ENCODE measurements around the gene SMPD4.
"Not testable (repeated sequence)": the region's sequence is repeated elsewhere in the genome, so short reads cannot be mapped to it uniquely, and the experiment has no call there.

SMPD4 gene

DNA sequence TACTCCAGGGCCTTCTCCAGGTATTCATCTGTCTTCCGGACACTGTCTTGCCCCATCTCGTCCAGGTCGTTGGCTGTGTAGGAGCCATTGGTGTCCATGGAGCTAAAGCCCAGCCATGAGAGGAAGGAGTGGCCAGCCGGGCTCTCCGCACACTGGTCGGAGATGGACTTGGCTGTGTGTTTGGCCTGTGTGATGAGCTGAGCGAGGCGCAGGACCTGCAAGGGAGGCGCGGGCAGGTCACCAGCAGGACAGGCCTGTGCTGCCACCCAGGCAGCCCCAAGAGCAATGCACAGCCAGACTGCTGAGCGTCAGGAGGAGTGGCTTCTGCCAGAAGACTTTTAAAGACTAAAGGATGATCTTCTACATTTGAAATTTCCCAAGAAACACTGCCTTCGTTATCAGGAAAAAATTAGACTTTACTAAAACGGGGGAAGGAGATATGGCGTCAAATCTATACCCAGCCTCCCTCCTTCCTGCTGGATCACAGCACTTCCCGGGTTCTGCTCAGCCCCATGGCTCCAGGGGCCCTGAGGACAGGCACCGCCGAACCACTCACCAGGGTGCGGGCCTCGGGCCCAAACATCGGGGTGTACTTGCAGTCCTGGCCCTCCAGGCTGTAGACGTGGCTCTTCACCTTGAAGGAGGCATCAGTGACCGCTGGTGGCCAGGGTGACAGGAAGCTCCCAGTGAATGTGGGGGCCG, 27.5 kb downstream of the SMPD4 start:
- not testable (repeated sequence) for H3K4ac ChIP-seq (ENCODE audit: low read depth in 1 of 2, low read length in 2 of 2); H3K4me2 ChIP-seq (ENCODE audit: low read length, poor library complexity, severe bottlenecking); H2BK5ac ChIP-seq (ENCODE audit: low read depth, low read length, poor library complexity, severe bottlenecking); H3K4me1 ChIP-seq (ENCODE audit: control insufficient read depth, insufficient read depth, low read depth, low read length); H2BK120ac ChIP-seq (ENCODE audit: low read depth, low read length); H4K91ac ChIP-seq (ENCODE audit: low read length); H3K9ac ChIP-seq (ENCODE audit: low read length); H3K14ac ChIP-seq (ENCODE audit: low read length in 2 of 2); H3K27ac ChIP-seq (ENCODE audit: low read length, poor library complexity, severe bottlenecking); H3K18ac ChIP-seq (ENCODE audit: low read depth in 1 of 2, low read length in 2 of 2); DNase-seq; H3K23ac ChIP-seq (ENCODE audit: low read length in 2 of 2); H3K27me3 ChIP-seq (ENCODE audit: control insufficient read depth in 1 of 2, insufficient read depth in 1 of 2, low read length in 2 of 2); H2AK5ac ChIP-seq (ENCODE audit: low read length, severe bottlenecking); H2AFZ ChIP-seq (ENCODE audit: low read depth, low read length); H4K8ac ChIP-seq (ENCODE audit: low read length); H2BK12ac ChIP-seq (ENCODE audit: low read length in 2 of 2); H3K9me3 ChIP-seq (ENCODE audit: control insufficient read depth, low read length); H3K4me3 ChIP-seq (ENCODE audit: insufficient read depth in 1 of 2, low read depth in 1 of 2, low read length in 2 of 2); H2BK15ac ChIP-seq (ENCODE audit: low read depth, poor library complexity, severe bottlenecking)
- Histone ChIP-seq H3K79me1 (replicated peaks; ENCODE audit: low read length, poor library complexity, severe bottlenecking) (peaks cover 11% of the 10 kb centered on the region), H3K36me3 (ENCODE audit: control insufficient read depth in 1 of 2, insufficient read depth in 2 of 2, low read depth in 1 of 2, low read length in 2 of 2) (peaks cover 10 to 74% of the 10 kb centered on the region in 2 experiments)
- 95% methylated on average over 19 of the region's 23 CpGs for whole genome bisulfite sequencing

DNA sequence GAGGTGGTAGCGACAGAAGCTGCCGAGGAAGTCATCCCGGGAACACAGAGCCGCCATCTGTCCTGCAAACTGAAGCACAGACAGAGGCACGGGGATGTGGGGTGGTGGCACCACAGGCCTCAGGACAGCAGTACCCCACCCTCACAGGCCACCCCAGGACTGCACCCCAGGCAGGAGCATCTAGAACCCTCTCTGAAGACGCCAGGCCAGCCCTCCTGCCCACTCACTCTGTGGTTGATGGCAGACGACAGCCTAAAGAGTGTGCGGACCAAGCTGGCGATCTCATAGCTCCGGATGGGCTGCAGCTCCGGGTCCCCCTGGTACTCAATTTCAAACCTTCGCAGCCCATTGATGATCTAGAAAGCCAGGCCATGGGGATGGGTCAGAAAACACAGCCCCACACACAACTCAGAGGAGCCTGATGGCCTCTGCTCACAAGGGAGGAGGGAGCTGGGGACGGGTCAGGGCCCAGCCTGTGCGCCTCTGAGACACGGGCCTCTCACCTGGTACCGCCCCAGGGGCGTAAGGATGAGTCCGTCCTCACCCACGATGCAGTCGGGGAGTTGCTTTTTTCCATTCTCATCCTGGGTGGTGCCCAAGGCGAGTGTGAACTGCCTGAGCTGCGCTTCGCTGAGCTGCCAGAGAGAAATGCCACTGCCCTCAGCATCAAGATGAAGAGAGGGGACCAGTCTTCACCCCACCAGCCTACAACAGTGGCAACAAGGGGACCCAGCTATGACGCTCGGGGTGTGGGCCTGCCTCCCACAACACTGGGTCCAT, 28.4 kb downstream of the SMPD4 start:
- no peak overlapping the region for H3K4me3 ChIP-seq (ENCODE audit: insufficient read depth in 1 of 2, low read depth in 1 of 2, low read length in 2 of 2)
- no peaks in the 10 kb centered on the region for H3K27me3 ChIP-seq (ENCODE audit: control insufficient read depth in 1 of 2, insufficient read depth in 1 of 2, low read length in 2 of 2)
- no peak overlapping the region for H3K27ac ChIP-seq (ENCODE audit: low read length, poor library complexity, severe bottlenecking)
- no peak overlapping the region for H2AK5ac ChIP-seq (ENCODE audit: low read length, severe bottlenecking)
- H3K9ac ChIP-seq (ENCODE audit: low read length) = no peak overlapping the region
- no peak overlapping the region for H2BK120ac ChIP-seq (ENCODE audit: low read depth, low read length)
- H3K4me2 ChIP-seq (ENCODE audit: low read length, poor library complexity, severe bottlenecking) = no peak overlapping the region
- H3K4me1 ChIP-seq (ENCODE audit: control insufficient read depth, insufficient read depth, low read depth, low read length) = peaks cover 7% of the 10 kb centered on the region
- H3K23ac ChIP-seq (ENCODE audit: low read length in 2 of 2) = no peak overlapping the region
- no peaks in the 10 kb centered on the region for H3K9me3 ChIP-seq (ENCODE audit: control insufficient read depth, low read length)
- peaks cover 9% of the 10 kb centered on the region for H3K79me1 ChIP-seq (replicated peaks; ENCODE audit: low read length, poor library complexity, severe bottlenecking)
- WGBS = 95% methylated on average over 23 of the region's 25 CpGs
- no peak overlapping the region for H2BK12ac ChIP-seq (ENCODE audit: low read length in 2 of 2)
- H3K4ac ChIP-seq (ENCODE audit: low read depth in 1 of 2, low read length in 2 of 2) = no peak overlapping the region
- peak overlapping the region; percentile 52 for H4K91ac ChIP-seq (ENCODE audit: low read length)
- no peak overlapping the region for H3K14ac ChIP-seq (ENCODE audit: low read length in 2 of 2)
- H2BK15ac ChIP-seq (ENCODE audit: low read depth, poor library complexity, severe bottlenecking) = no peak overlapping the region
- peaks cover 10 to 65% of the 10 kb centered on the region in 2 experiments for H3K36me3 ChIP-seq (ENCODE audit: control insufficient read depth in 1 of 2, insufficient read depth in 2 of 2, low read depth in 1 of 2, low read length in 2 of 2)
- no peak overlapping the region for H4K8ac ChIP-seq (ENCODE audit: low read length)
- no peak overlapping the region for H2BK5ac ChIP-seq (ENCODE audit: low read depth, low read length, poor library complexity, severe bottlenecking)
- H3K18ac ChIP-seq (ENCODE audit: low read depth in 1 of 2, low read length in 2 of 2) = no peak overlapping the region
- no peak for DNase-seq
- no peak overlapping the region for H2AFZ ChIP-seq (ENCODE audit: low read depth, low read length)

DNA sequence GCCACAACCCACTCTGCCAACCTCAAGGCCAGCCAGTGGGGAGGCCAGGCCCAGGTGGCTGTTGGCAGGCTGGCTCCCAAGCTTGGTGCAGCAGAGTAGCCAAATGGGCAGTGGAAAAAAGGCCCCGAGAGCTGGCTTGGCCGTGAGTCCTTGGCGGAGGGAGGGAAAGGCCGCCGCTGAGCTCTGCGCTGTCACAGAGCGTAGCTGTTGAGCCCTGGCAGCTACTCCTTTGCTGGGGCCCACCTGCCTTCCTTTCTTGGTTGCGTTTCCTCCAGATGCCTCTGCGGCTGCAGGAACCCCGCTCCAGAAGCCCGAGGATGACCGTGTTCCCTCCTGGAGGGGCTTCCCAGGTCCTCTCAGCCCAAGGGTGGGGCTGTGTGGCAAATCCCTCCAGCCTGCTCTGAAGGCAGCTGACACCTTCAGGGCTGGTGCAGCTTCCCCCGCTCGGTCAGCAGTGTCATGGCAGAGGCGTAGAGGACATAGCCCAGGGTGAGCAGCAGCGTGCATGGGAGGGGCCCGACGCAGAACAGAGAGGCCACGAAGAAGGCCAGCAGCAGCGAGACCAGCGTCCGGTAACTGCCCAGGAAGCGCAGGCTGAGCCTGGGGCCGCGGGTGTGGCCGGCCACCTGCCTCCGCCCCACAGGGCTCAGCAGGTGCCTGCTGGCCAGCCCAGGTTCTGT, 29.1 kb downstream of the SMPD4 start:
- H3K36me3 ChIP-seq (ENCODE audit: control insufficient read depth in 1 of 2, insufficient read depth in 2 of 2, low read depth in 1 of 2, low read length in 2 of 2) = peaks cover 10 to 59% of the 10 kb centered on the region in 2 experiments
- not testable (repeated sequence) for H3K14ac ChIP-seq (ENCODE audit: low read length in 2 of 2); H3K9me3 ChIP-seq (ENCODE audit: control insufficient read depth, low read length); H3K27me3 ChIP-seq (ENCODE audit: control insufficient read depth in 1 of 2, insufficient read depth in 1 of 2, low read length in 2 of 2); H3K4me3 ChIP-seq (ENCODE audit: insufficient read depth in 1 of 2, low read depth in 1 of 2, low read length in 2 of 2); H2BK12ac ChIP-seq (ENCODE audit: low read length in 2 of 2); H2BK5ac ChIP-seq (ENCODE audit: low read depth, low read length, poor library complexity, severe bottlenecking); H3K4me1 ChIP-seq (ENCODE audit: control insufficient read depth, insufficient read depth, low read depth, low read length); H3K4ac ChIP-seq (ENCODE audit: low read depth in 1 of 2, low read length in 2 of 2); DNase-seq; H2AFZ ChIP-seq (ENCODE audit: low read depth, low read length); H2BK120ac ChIP-seq (ENCODE audit: low read depth, low read length); H2AK5ac ChIP-seq (ENCODE audit: low read length, severe bottlenecking); H3K4me2 ChIP-seq (ENCODE audit: low read length, poor library complexity, severe bottlenecking); H3K79me1 ChIP-seq (replicated peaks; ENCODE audit: low read length, poor library complexity, severe bottlenecking); H3K27ac ChIP-seq (ENCODE audit: low read length, poor library complexity, severe bottlenecking); H4K91ac ChIP-seq (ENCODE audit: low read length); H3K9ac ChIP-seq (ENCODE audit: low read length); H2BK15ac ChIP-seq (ENCODE audit: low read depth, poor library complexity, severe bottlenecking); H3K23ac ChIP-seq (ENCODE audit: low read length in 2 of 2); H3K18ac ChIP-seq (ENCODE audit: low read depth in 1 of 2, low read length in 2 of 2); H4K8ac ChIP-seq (ENCODE audit: low read length)
- WGBS = 98% methylated on average over 20 of the region's 27 CpGs

DNA sequence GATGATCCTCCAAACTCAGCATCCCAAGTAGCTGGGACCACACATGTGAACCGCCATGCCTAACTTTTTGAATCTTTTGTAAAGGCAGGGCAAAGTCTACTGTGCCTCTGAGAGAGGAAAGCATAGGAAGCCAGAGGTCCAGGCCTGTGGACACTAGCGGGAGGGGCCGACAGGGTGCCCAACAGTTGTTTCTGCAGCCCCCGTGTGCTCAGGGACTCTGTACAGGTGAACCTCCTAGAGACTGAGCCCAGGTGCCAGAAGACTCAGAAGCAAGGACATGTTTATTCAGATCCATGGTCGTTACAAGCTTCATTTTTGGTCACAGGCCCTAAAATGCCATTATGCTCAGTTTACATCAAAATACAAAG, 30.3 kb downstream of the SMPD4 start:
- not testable (repeated sequence) for H3K9me3 ChIP-seq (ENCODE audit: control insufficient read depth, low read length); H2AFZ ChIP-seq (ENCODE audit: low read depth, low read length); H3K27me3 ChIP-seq (ENCODE audit: control insufficient read depth in 1 of 2, insufficient read depth in 1 of 2, low read length in 2 of 2)

More for the DNA sequence above, 30.3 kb downstream of the SMPD4 start:
- H3K14ac ChIP-seq (ENCODE audit: low read length in 2 of 2); H2AK5ac ChIP-seq (ENCODE audit: low read length, severe bottlenecking); H3K9ac ChIP-seq (ENCODE audit: low read length); H2BK120ac ChIP-seq (ENCODE audit: low read depth, low read length); H3K23ac ChIP-seq (ENCODE audit: low read length in 2 of 2); H3K79me1 ChIP-seq (replicated peaks; ENCODE audit: low read length, poor library complexity, severe bottlenecking); H2BK12ac ChIP-seq (ENCODE audit: low read length in 2 of 2); H4K8ac ChIP-seq (ENCODE audit: low read length); H3K4ac ChIP-seq (ENCODE audit: low read depth in 1 of 2, low read length in 2 of 2); H4K91ac ChIP-seq (ENCODE audit: low read length); H3K18ac ChIP-seq (ENCODE audit: low read depth in 1 of 2, low read length in 2 of 2); DNase-seq; H2BK5ac ChIP-seq (ENCODE audit: low read depth, low read length, poor library complexity, severe bottlenecking); H3K4me2 ChIP-seq (ENCODE audit: low read length, poor library complexity, severe bottlenecking); H2BK15ac ChIP-seq (ENCODE audit: low read depth, poor library complexity, severe bottlenecking); H3K27ac ChIP-seq (ENCODE audit: low read length, poor library complexity, severe bottlenecking); H3K4me3 ChIP-seq (ENCODE audit: insufficient read depth in 1 of 2, low read depth in 1 of 2, low read length in 2 of 2); H3K4me1 ChIP-seq (ENCODE audit: control insufficient read depth, insufficient read depth, low read depth, low read length): not testable (repeated sequence)
- WGBS = 87% methylated on average over 3 of the region's 5 CpGs
- peaks cover 10 to 52% of the 10 kb centered on the region in 2 experiments for H3K36me3 ChIP-seq (ENCODE audit: control insufficient read depth in 1 of 2, insufficient read depth in 2 of 2, low read depth in 1 of 2, low read length in 2 of 2)
